SK-N-SH treated with all-trans-retinoic acid at 6 μM for 48 hours (cell line): ENCODE measurements around the gene MLLT6.

Experiments
- ATAC-seq: fragments of 200-7000 bp; cut with Tn5 transposase; 3 replicates; pipeline ENCODE4 v1.9.1; 2020; ENCODE audit warnings: mild to moderate bottlenecking, moderate library complexity
- ARNTL ChIP-seq: fragments of 450-650 bp; formaldehyde crosslinking; IDR thresholded peaks from 2 replicates; pipeline ENCODE4 v1.5.0; 2020; ENCODE audit warnings: low read depth, mild to moderate bottlenecking, moderate library complexity, borderline replicate concordance
- BACH2 ChIP-seq: fragments of 250-450 bp; sonication (Bioruptor Pico); IDR thresholded peaks from 2 replicates; pipeline ENCODE4 v1.9.0; 2021; ENCODE audit warnings: mild to moderate bottlenecking, borderline replicate concordance
- CSDC2 ChIP-seq: fragments of 250-450 bp; sonication (Bioruptor Pico); IDR thresholded peaks from 2 replicates; pipeline ENCODE4 v1.5.0; 2020; ENCODE audit warnings: mild to moderate bottlenecking, moderate library complexity
- ESRRG ChIP-seq: fragments of 250-450 bp; sonication (Bioruptor Pico); IDR thresholded peaks from 2 replicates; pipeline ENCODE4 v1.6.1; 2021; ENCODE audit warnings: mild to moderate bottlenecking
- OSR1 ChIP-seq: fragments of 250-450 bp; sonication (Bioruptor Pico); IDR thresholded peaks from 2 replicates; pipeline ENCODE4 v1.8.0; 2022; ENCODE audit warnings: moderate library complexity, mild to moderate bottlenecking, inconsistent platforms
- PPARA ChIP-seq: fragments of 250-450 bp; sonication (Bioruptor Pico); IDR thresholded peaks from 2 replicates; pipeline ENCODE4 v1.5.0; 2020; ENCODE audit warnings: mild to moderate bottlenecking, borderline replicate concordance
- RARB ChIP-seq: fragments of 250-450 bp; sonication (Bioruptor Pico); IDR thresholded peaks from 2 replicates; pipeline ENCODE4 v1.8.0; 2021; ENCODE audit warnings: mild to moderate bottlenecking, moderate library complexity
- SNAI2 ChIP-seq: fragments of 250-450 bp; sonication (Bioruptor Pico); IDR thresholded peaks from 2 replicates; pipeline ENCODE4 v1.5.0; 2020; ENCODE audit warnings: mild to moderate bottlenecking, moderate library complexity
- TOX ChIP-seq: fragments of 250-450 bp; sonication (Bioruptor Pico); IDR thresholded peaks from 2 replicates; pipeline ENCODE4 v1.8.0; 2021; ENCODE audit warnings: mild to moderate bottlenecking, moderate library complexity, borderline replicate concordance
- TSHZ2 ChIP-seq: fragments of 250-450 bp; sonication (Bioruptor Pico); IDR thresholded peaks from 2 replicates; pipeline ENCODE4 v1.5.0; 2020; ENCODE audit warnings: mild to moderate bottlenecking, moderate library complexity
- ZC3H10 ChIP-seq: fragments of 250-450 bp; sonication (Bioruptor Pico); IDR thresholded peaks from 2 replicates; pipeline ENCODE4 v1.5.1; 2021; ENCODE audit warnings: mild to moderate bottlenecking, moderate library complexity
- ZFP3 ChIP-seq: fragments of 250-450 bp; sonication (Bioruptor Pico); IDR thresholded peaks from 2 replicates; pipeline ENCODE4 v1.5.0; 2020; ENCODE audit warnings: mild to moderate bottlenecking, moderate library complexity
- ZNF70 ChIP-seq: fragments of 450-650 bp; formaldehyde crosslinking; IDR thresholded peaks from 2 replicates; pipeline ENCODE4 v1.5.0; 2020; ENCODE audit warnings: mild to moderate bottlenecking, moderate library complexity
- ZNF8 ChIP-seq: fragments of 450-650 bp; formaldehyde crosslinking; IDR thresholded peaks from 2 replicates; pipeline ENCODE4 v1.5.0; 2020; ENCODE audit warnings: mild to moderate bottlenecking, moderate library complexity
- TF ChIP-seq, protein P1 (sequence below): fragments of 250-450 bp; sonication (Bioruptor Pico); IDR thresholded peaks from 2 replicates; pipeline ENCODE4 v1.8.0; 2020; ENCODE audit warnings: mild to moderate bottlenecking, moderate library complexity, borderline replicate concordance
- TF ChIP-seq, protein P2 (sequence below): fragments of 250-450 bp; sonication (Bioruptor Pico); IDR thresholded peaks from 2 replicates; pipeline ENCODE4 v1.5.1; 2021; ENCODE audit warnings: mild to moderate bottlenecking, moderate library complexity

The MLLT6 gene

GRCh38 chr17:38749223-38750043, 44.4 kb downstream of the MLLT6 start:
- TF ChIP-seq PPARA (CRISPR knock-in tag) (no peak), ZNF70 (no peak), ZNF8 (CRISPR knock-in tag) (no peak), TOX (CRISPR knock-in tag) (no peak), BACH2 (CRISPR knock-in tag) (no peak), SNAI2 (CRISPR knock-in tag) (no peak), CSDC2 (CRISPR knock-in tag) (no peak)
- TF ChIP-seq, protein P1, sequence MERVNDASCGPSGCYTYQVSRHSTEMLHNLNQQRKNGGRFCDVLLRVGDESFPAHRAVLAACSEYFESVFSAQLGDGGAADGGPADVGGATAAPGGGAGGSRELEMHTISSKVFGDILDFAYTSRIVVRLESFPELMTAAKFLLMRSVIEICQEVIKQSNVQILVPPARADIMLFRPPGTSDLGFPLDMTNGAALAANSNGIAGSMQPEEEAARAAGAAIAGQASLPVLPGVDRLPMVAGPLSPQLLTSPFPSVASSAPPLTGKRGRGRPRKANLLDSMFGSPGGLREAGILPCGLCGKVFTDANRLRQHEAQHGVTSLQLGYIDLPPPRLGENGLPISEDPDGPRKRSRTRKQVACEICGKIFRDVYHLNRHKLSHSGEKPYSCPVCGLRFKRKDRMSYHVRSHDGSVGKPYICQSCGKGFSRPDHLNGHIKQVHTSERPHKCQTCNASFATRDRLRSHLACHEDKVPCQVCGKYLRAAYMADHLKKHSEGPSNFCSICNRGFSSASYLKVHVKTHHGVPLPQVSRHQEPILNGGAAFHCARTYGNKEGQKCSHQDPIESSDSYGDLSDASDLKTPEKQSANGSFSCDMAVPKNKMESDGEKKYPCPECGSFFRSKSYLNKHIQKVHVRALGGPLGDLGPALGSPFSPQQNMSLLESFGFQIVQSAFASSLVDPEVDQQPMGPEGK = no peak
- ATAC-seq = peak; percentile 4

GRCh38 chr17:38750044-38750311, 44.9 kb downstream of the MLLT6 start:
- TF ChIP-seq TSHZ2 (CRISPR knock-in tag) = no peak
- no peak for TF ChIP-seq CSDC2 (CRISPR knock-in tag)
- ATAC-seq = no peak

DNA sequence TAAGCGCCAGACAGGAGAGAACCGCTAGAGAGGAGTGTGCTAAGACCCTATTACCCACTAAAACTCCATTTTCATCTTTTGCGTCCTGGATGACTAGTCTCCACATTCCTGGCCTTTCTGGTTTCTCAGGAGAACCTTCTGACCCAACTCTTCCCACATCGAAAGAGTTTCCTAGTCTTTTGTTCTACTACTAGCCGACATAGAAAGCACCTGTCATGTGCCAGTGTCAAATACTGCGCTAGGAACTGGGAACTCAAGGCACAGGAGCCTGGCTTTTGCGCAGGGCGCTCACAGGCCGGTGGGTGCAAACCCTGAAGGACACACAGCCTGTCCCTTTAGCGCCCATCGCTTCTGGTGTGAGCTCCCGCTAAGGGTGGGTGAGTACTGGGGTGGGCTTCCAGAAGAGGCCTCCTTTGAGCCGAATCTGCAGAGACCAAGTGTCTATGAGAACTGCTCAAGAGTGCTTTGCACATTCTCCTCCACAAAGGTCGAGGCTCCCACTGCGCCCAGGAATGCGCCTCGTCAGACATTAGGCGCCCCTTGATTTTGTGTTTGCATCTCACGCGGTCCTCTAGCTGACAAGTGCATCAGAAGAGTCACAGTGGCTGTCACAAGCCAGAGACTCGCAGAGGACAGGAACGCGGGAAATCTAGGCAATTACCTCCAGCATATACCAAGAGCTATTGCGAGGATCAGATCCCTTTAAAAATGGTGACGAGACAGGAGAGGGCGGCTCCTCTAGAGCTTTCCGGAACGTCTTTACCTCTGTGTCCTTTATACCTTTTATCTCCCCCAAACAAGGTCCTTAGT, 45.4 kb downstream of the MLLT6 start:
- no peak for ATAC-seq
- TF ChIP-seq, protein P2, sequence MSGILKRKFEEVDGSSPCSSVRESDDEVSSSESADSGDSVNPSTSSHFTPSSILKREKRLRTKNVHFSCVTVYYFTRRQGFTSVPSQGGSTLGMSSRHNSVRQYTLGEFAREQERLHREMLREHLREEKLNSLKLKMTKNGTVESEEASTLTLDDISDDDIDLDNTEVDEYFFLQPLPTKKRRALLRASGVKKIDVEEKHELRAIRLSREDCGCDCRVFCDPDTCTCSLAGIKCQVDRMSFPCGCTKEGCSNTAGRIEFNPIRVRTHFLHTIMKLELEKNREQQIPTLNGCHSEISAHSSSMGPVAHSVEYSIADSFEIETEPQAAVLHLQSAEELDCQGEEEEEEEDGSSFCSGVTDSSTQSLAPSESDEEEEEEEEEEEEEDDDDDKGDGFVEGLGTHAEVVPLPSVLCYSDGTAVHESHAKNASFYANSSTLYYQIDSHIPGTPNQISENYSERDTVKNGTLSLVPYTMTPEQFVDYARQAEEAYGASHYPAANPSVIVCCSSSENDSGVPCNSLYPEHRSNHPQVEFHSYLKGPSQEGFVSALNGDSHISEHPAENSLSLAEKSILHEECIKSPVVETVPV (CRISPR knock-in tag) = no peak
- TF ChIP-seq CSDC2 (CRISPR knock-in tag) = no peak
- no peak for TF ChIP-seq ZC3H10 (CRISPR knock-in tag)
- TF ChIP-seq TSHZ2 (CRISPR knock-in tag) = no peak
- TF ChIP-seq ZNF70 = no peak
- TF ChIP-seq, protein P1 = no peak
- TF ChIP-seq RARB (CRISPR knock-in tag) = no peak
- TF ChIP-seq PPARA (CRISPR knock-in tag) = no peak
- TF ChIP-seq OSR1 (CRISPR knock-in tag) = no peak
- TF ChIP-seq ARNTL (CRISPR knock-in tag) = no peak
- TF ChIP-seq ESRRG (CRISPR knock-in tag) = no peak
- TF ChIP-seq ZFP3 (CRISPR knock-in tag) = no peak
- TF ChIP-seq TOX (CRISPR knock-in tag) = no peak
- TF ChIP-seq SNAI2 (CRISPR knock-in tag) = no peak
